HEK293T (cell line): ENCODE data around the gene PRTFDC1.
A peak's percentile ranks its signal among the peaks of the same experiment; 100 is the strongest.
"Not testable (repeated sequence)": the region's sequence is repeated elsewhere in the genome, so short reads cannot be mapped to it uniquely, and the experiment has no call there.

Experiments
- CTCF ChIA-PET: fragments of 350-600 bp; formaldehyde crosslinking; extraction: SDS; loops from one replicate; lab custom pipeline; 2021; ENCODE audit warnings: antibody characterized with exemption, inconsistent platforms; lab: Yijun Ruan, JAX
- POLR2A ChIA-PET: fragments of 350-600 bp; formaldehyde crosslinking; extraction: SDS; loops from one replicate; lab custom pipeline; 2020; ENCODE audit warnings: antibody characterized with exemption, inconsistent platforms; lab: Yijun Ruan, JAX
- DNase-seq: peaks from one replicate; pipeline ENCODE4 v3.0.0; 2012; ENCODE audit warnings: mixed read lengths; ENCODE audit errors: extremely low spot score
- ARNT ChIP-seq: fragments of 450-650 bp; IDR thresholded peaks from 2 replicates; pipeline ENCODE4 v1.6.1; 2017; ENCODE audit warnings: mild to moderate bottlenecking
- BHLHE40 ChIP-seq: fragments of 450-650 bp; IDR thresholded peaks from 2 replicates; pipeline ENCODE4 v1.6.1; 2016; ENCODE audit warnings: mild to moderate bottlenecking, moderate library complexity, borderline replicate concordance
- CTBP1 ChIP-seq: fragments of 450-650 bp; IDR thresholded peaks from 2 replicates; pipeline ENCODE4 v1.6.1; 2016; ENCODE audit warnings: borderline replicate concordance
- ELF4 ChIP-seq: fragments of 450-650 bp; IDR thresholded peaks from 2 replicates; pipeline ENCODE4 v1.6.1; 2017; ENCODE audit warnings: antibody characterized with exemption
- FOXA1 ChIP-seq: fragments of 450-650 bp; IDR thresholded peaks from 2 replicates; pipeline ENCODE4 v1.6.1; 2016; ENCODE audit warnings: mild to moderate bottlenecking
- FOXK2 ChIP-seq: fragments of 450-650 bp; IDR thresholded peaks from 2 replicates; pipeline ENCODE4 v1.6.1; 2016; ENCODE audit warnings: mild to moderate bottlenecking
- FOXM1 ChIP-seq: fragments of 450-650 bp; IDR thresholded peaks from 2 replicates; pipeline ENCODE4 v1.6.1; 2017; ENCODE audit warnings: mild to moderate bottlenecking, borderline replicate concordance
- HDGF ChIP-seq: fragments of 450-650 bp; IDR thresholded peaks from 2 replicates; pipeline ENCODE4 v1.6.1; 2017; ENCODE audit warnings: antibody characterized with exemption, borderline replicate concordance
- L3MBTL2 ChIP-seq: fragments of 450-650 bp; conservative IDR thresholded peaks from 2 replicates; pipeline ENCODE4 v1.6.1; 2016; ENCODE audit warnings: mild to moderate bottlenecking
- LEF1 ChIP-seq: fragments of 450-650 bp; IDR thresholded peaks from 2 replicates; pipeline ENCODE4 v1.6.1; 2017; ENCODE audit warnings: mild to moderate bottlenecking, borderline replicate concordance
- NFRKB ChIP-seq: fragments of 450-650 bp; IDR thresholded peaks from 2 replicates; pipeline ENCODE4 v1.6.1; 2016; ENCODE audit warnings: mild to moderate bottlenecking, moderate library complexity
- PKNOX1 ChIP-seq: fragments of 450-650 bp; IDR thresholded peaks from 2 replicates; pipeline ENCODE4 v1.6.1; 2016
- SP1 ChIP-seq: fragments of 450-650 bp; IDR thresholded peaks from 2 replicates; pipeline ENCODE4 v1.6.1; 2017
- SUZ12 ChIP-seq: fragments of 450-650 bp; IDR thresholded peaks from 2 replicates; pipeline ENCODE4 v1.6.1; 2016; ENCODE audit warnings: mild to moderate bottlenecking
- TARDBP ChIP-seq: fragments of 450-650 bp; IDR thresholded peaks from 2 replicates; pipeline ENCODE4 v1.6.1; 2016
- ZNF384 ChIP-seq: fragments of 450-650 bp; IDR thresholded peaks from 2 replicates; pipeline ENCODE4 v1.6.1; 2016

Gene PRTFDC1

GRCh38 chr10:24920907-24921881 lies 31.2 kb downstream of the PRTFDC1 start:
- ChIA-PET POLR2A (no interaction called here), CTCF (no interaction called here)
- peak; percentile 10 for DNase-seq
- no peak for TF ChIP-seq LEF1
- no peak for TF ChIP-seq HDGF
- no peak for TF ChIP-seq SUZ12

- CTCF ChIA-PET, DNase-seq, POLR2A ChIA-PET: not testable (repeated sequence)
Measured at GRCh38 chr10:24920192-24920591, 32.2 kb downstream of the PRTFDC1 start.

DNA sequence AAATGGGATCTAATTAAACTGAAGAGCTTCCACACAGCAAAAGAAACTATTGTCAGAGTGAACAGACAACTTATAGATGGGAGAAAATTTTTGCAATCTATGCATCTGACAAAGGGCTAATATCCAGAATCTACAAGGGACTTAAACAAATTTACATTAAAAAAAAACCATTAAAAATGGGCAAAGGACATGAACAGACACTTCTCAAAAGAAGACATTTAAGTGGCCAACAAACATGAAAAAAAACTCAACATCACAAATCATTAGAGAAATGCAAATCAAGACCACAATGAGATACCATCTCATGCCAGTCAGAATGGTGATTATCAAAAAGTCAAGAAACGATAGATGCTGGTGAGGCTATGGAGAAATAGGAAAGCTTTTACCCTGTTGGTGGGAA lies 32.8 kb downstream of the PRTFDC1 start:
- DNase-seq, CTCF ChIA-PET, POLR2A ChIA-PET: not testable (repeated sequence)

DNA sequence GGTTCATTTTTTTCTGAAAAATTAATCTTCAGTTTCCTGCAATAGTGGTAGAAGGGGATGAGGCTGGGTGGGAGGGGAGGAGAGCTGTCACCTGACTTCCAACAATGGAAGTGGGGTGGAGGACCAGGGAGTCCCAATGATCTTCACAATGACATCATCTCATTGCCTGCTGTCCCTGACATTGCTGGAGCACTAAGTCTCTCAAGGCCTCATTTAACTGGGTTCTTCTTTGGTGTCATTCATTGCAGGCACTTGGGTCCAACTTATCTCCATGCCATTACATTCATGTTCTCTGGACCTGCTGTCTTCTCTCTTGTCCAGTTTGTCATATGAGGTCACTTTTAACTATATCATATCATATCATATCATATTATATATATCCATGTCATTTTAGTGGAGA lies 34.4 kb downstream of the PRTFDC1 start:
- DNase-seq = no peak
- TF ChIP-seq FOXM1 = no peak
- no peak for TF ChIP-seq ARNT
- no peak for TF ChIP-seq ELF4
- no peak for TF ChIP-seq FOXA1
- no peak for TF ChIP-seq SP1
- no peak for TF ChIP-seq L3MBTL2
- no peak for TF ChIP-seq CTBP1
- TF ChIP-seq NFRKB = no peak
- no peak for TF ChIP-seq TARDBP
- no peak for TF ChIP-seq LEF1
- TF ChIP-seq FOXK2 = no peak
- TF ChIP-seq PKNOX1 = no peak
- no peak for TF ChIP-seq ZNF384
- ChIA-PET CTCF (no interaction called here), POLR2A (no interaction called here)

DNA sequence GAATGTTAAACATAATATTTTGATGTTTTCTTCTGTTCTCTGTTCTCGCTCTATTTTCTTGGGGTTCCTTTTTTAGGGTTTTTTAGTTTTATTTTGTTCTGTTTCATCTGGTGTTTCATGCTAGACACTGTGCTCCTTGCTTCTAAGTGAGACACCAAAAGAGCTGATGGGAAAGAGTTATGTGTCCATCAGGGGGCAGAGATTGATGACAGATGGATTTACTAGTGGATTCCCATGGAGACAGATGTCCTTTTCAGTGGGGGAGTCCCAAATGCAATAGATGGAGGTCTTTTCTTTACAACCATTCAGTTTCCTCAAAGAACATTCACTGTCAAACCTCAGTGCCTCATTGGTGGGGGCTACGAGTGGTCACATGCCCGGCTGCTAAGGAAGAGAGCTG lies 34.9 kb downstream of the PRTFDC1 start:
- CTCF ChIA-PET = no interaction called here
- no peak for TF ChIP-seq FOXM1
- no peak for TF ChIP-seq L3MBTL2
- no peak for TF ChIP-seq BHLHE40
- TF ChIP-seq CTBP1 = no peak
- no peak for TF ChIP-seq ELF4
- no peak for TF ChIP-seq NFRKB
- no peak for TF ChIP-seq LEF1
- no peak for TF ChIP-seq SP1
- TF ChIP-seq ZNF384 = no peak
- no peak for TF ChIP-seq TARDBP
- TF ChIP-seq ARNT = no peak
- TF ChIP-seq FOXA1 = no peak
- TF ChIP-seq HDGF = no peak
- no peak for TF ChIP-seq SUZ12
- no peak for TF ChIP-seq PKNOX1
- TF ChIP-seq FOXK2 = no peak
- DNase-seq = no peak
- POLR2A ChIA-PET = no interaction called here

- TF ChIP-seq FOXK2 = no peak
- no peak for TF ChIP-seq BHLHE40
- no peak for TF ChIP-seq NFRKB
- TF ChIP-seq FOXM1 = no peak
- no peak for DNase-seq
- POLR2A ChIA-PET = no interaction called here
- CTCF ChIA-PET = no interaction called here
Measured at GRCh38 chr10:24916365-24916764, 36.0 kb downstream of the PRTFDC1 start.

- CTCF ChIA-PET = no interaction called here
- TF ChIP-seq ARNT = no peak
- no peak for TF ChIP-seq L3MBTL2
- no peak for TF ChIP-seq FOXA1
- no peak for TF ChIP-seq BHLHE40
- TF ChIP-seq PKNOX1 = no peak
- no peak for TF ChIP-seq FOXM1
- TF ChIP-seq FOXK2 = no peak
- POLR2A ChIA-PET = no interaction called here
- DNase-seq = no peak
Measured at GRCh38 chr10:24915304-24915703, 37.1 kb downstream of the PRTFDC1 start.
